HepG2 (cell line): ENCODE measurements around the gene SYNDIG1. TPM values are rescaled to one million over a fixed set of nuclear protein-coding genes. Genes with fewer than 3 reads are reported as not detected.
A peak's percentile ranks its signal among the peaks of the same experiment; 100 is the strongest.

ENCODE experiments used
- ATAC-seq: fragments of 200-7000 bp; cut with Tn5 transposase; 3 replicates; pipeline ENCODE4 v1.9.1; 2020; ENCODE audit warnings: mild to moderate bottlenecking, moderate library complexity
- BruUV-seq: library from RNA; stranded (reverse); fragments of 400-500 nt; replicated peaks from 2 replicates; lab custom pipeline; 2021; lab: Mats Ljungman, UMichigan
- CTCF ChIA-PET: fragments of 300-600 bp; formaldehyde crosslinking; extraction: SDS; loops from one replicate; lab custom pipeline; 2021; ENCODE audit warnings: low total read pairs, inconsistent platforms, low intra/inter-chr PET ratio; lab: Yijun Ruan, JAX
- POLR2A ChIA-PET: fragments of 350-600 bp; sonication (Branson Sonifier 250); formaldehyde crosslinking; loops from one replicate; lab custom pipeline; 2020; ENCODE audit warnings: antibody characterized with exemption, inconsistent platforms; lab: Yijun Ruan, JAX
- DNase-seq: peaks from one replicate; pipeline ENCODE4 v3.0.0-alpha.2; 2015; ENCODE audit warnings: low spot score
- FAIRE-seq: peaks from 3 replicates; lab custom pipeline; 2011; peaks lifted over from hg19 to GRCh38; lab: Jason Lieb, UNC
- H2AFZ ChIP-seq: one replicate; pipeline ENCODE4 v1.6.1; 2011; ENCODE audit warnings: low read length, inconsistent platforms
- H3K27ac ChIP-seq: fragments of 300-600 bp; 3 replicates; pipeline ENCODE4 v1.8.0; 2011; ENCODE audit warnings: mixed run types, mild to moderate bottlenecking, mixed read lengths, low read length, inconsistent platforms; ENCODE audit not compliant: insufficient read depth; ENCODE audit errors: extremely low read length
- H3K27me3 ChIP-seq, 2 experiments: fragments of 200-600 bp in 1 of 2; 2 replicates in 1 of 2; 3 replicates in 1 of 2; pipeline versions ENCODE4 v1.6.0 to v1.8.0; 2011; ENCODE audit warnings: low read length in 2 of 2, mild to moderate bottlenecking in 2 of 2, moderate library complexity in 2 of 2, inconsistent platforms in 1 of 2; ENCODE audit not compliant: insufficient read depth in 2 of 2, control insufficient read depth in 1 of 2
- H3K36me3 ChIP-seq, 2 experiments: fragments of 200-600 bp in 1 of 2; replicated peaks in 1 of 2; 2 replicates in 1 of 2; 3 replicates in 1 of 2; pipeline versions ENCODE4 v1.5.1 to v1.8.0; 2011; ENCODE audit warnings: low read length in 2 of 2, inconsistent platforms in 1 of 2; ENCODE audit not compliant: insufficient read depth in 2 of 2, control insufficient read depth in 1 of 2
- H3K4me1 ChIP-seq: 2 replicates; pipeline ENCODE4 v1.5.1; 2012; ENCODE audit warnings: low read length, inconsistent platforms; ENCODE audit not compliant: insufficient read depth
- H3K4me2 ChIP-seq: 2 replicates; pipeline ENCODE4 v1.6.0; 2011; ENCODE audit warnings: low read depth, low read length, inconsistent platforms
- H3K4me3 ChIP-seq, 3 experiments: fragments of 200-600 bp in 1 of 3; sonication (generic), shearing (Covaris generic) in 1 of 3; replicated peaks in 1 of 3; 2 replicates each; pipeline ENCODE4 v1.5.1; 2011 to 2016; ENCODE audit warnings: low read length in 3 of 3, inconsistent platforms in 2 of 3, low read depth in 2 of 3, mild to moderate bottlenecking in 2 of 3, control low read depth in 1 of 3, mixed read lengths in 1 of 3; ENCODE audit not compliant: insufficient read depth in 1 of 3
- H3K79me2 ChIP-seq: one replicate; pipeline ENCODE4 v1.6.1; 2011; ENCODE audit warnings: low read length, inconsistent platforms; ENCODE audit not compliant: insufficient read depth
- H3K9ac ChIP-seq: 2 replicates; pipeline ENCODE4 v1.6.0; 2011; ENCODE audit warnings: mild to moderate bottlenecking, low read depth, low read length, inconsistent platforms; ENCODE audit not compliant: insufficient read depth
- H3K9me3 ChIP-seq: 2 replicates; pipeline ENCODE4 v1.5.1; 2012; ENCODE audit warnings: mild to moderate bottlenecking, low read length
- H4K20me1 ChIP-seq: 2 replicates; pipeline ENCODE4 v1.6.0; 2011; ENCODE audit warnings: inconsistent platforms, mild to moderate bottlenecking, low read length, moderate library complexity; ENCODE audit not compliant: insufficient read depth
- ADNP ChIP-seq: sonication (generic); formaldehyde crosslinking; IDR thresholded peaks from 2 replicates; pipeline ENCODE4 v1.4.0; 2020; ENCODE audit warnings: missing genetic modification reagents
- BCL3 ChIP-seq: sonication (generic); formaldehyde crosslinking; IDR thresholded peaks from 2 replicates; pipeline ENCODE4 v1.5.1; 2020; ENCODE audit warnings: mild to moderate bottlenecking, missing genetic modification reagents, moderate library complexity
- CHD4 ChIP-seq: fragments of 200-600 bp; sonication (generic); IDR thresholded peaks from 2 replicates; pipeline ENCODE4 v1.7.0; 2017; ENCODE audit warnings: mild to moderate bottlenecking, low read length, borderline replicate concordance
- PCBP2 ChIP-seq: fragments of 200-400 bp; formaldehyde crosslinking; optimal IDR thresholded peaks from 2 replicates; pipeline ENCODE3; 2018; ENCODE audit warnings: low read length, low read depth; ENCODE audit not compliant: poor library complexity, severe bottlenecking
- TBL1XR1 ChIP-seq: fragments of 150-350 bp; IDR thresholded peaks from 2 replicates; pipeline ENCODE4 v1.6.1; 2014; ENCODE audit warnings: borderline replicate concordance, low read length; ENCODE audit not compliant: partially characterized antibody
- ZNF17 ChIP-seq: sonication (generic); formaldehyde crosslinking; IDR thresholded peaks from 2 replicates; pipeline ENCODE4 v1.5.0; 2020; ENCODE audit warnings: mild to moderate bottlenecking, missing genetic modification reagents
- ZNF350 ChIP-seq: sonication (generic); formaldehyde crosslinking; IDR thresholded peaks from 2 replicates; pipeline ENCODE4 v1.4.0; 2020; ENCODE audit warnings: mild to moderate bottlenecking, low read depth, missing genetic modification reagents, borderline replicate concordance
- ZNF605 ChIP-seq: sonication (generic); formaldehyde crosslinking; IDR thresholded peaks from 2 replicates; pipeline ENCODE4 v1.8.0; 2022; ENCODE audit warnings: mild to moderate bottlenecking, missing genetic modification reagents
- ZXDC ChIP-seq: sonication (generic); formaldehyde crosslinking; IDR thresholded peaks from 2 replicates; pipeline ENCODE4 v1.5.0; 2020; ENCODE audit warnings: mild to moderate bottlenecking, missing genetic modification reagents
- WGBS: methylation state at CpG from one replicate; pipeline ENCODE4 v1.1.6; 2017; ENCODE audit warnings: low lambda C conversion rate; 5-methylcytosine and 5-hydroxymethylcytosine counted together
- in situ Hi-C: cut with HindIII; loops from 2 replicates; pipeline ENCODE4 v1.10.0; 2017; ENCODE audit warnings: low pct_unique_long_range_greater_than_20kb; ENCODE audit not compliant: extremely low pct_ligation_motif_present
- intact Hi-C: fragments of 100-400 bp; cut with micrococcal nuclease; formaldehyde crosslinking; loops from one replicate; pipeline ENCODE4 v1.10.0; 2022; ENCODE audit not compliant: unreplicated experiment
- polyA plus RNA-seq, 8 experiments: library from polyadenylated mRNA; depleted of rRNA in 3 of 8; stranded (reverse) in 7 of 8; unstranded in 1 of 8; fragments of >200 nt; fragmentation: Illumina TruSeq in 4 of 8; extraction: Trizol in 4 of 8; gene quantifications; 2 replicates each; pipeline versions ENCODE4 v1.2.1 to v1.2.3, GENCODE V29; 2011 to 2016; ENCODE audit warnings: low read depth in 4 of 8, missing spikeins in 1 of 8, mixed read lengths in 1 of 8; ENCODE audit not compliant: insufficient read depth in 1 of 8
- total RNA-seq, 5 experiments: library from RNA; depleted of rRNA; stranded (reverse); fragments of >200 nt; fragmentation: Illumina TruSeq; extraction: Trizol; gene quantifications; 2 replicates each; pipeline ENCODE4 v1.2.3, GENCODE V29; 2016; ENCODE audit warnings: low read depth in 1 of 5
- TF ChIP-seq, protein P1 (sequence below): IDR thresholded peaks from 2 replicates; pipeline ENCODE4 v1.6.1; 2016
- TF ChIP-seq, protein P2 (sequence below): sonication (generic); formaldehyde crosslinking; IDR thresholded peaks from 2 replicates; pipeline ENCODE4 v1.5.0; 2020; ENCODE audit warnings: missing genetic modification reagents

The SYNDIG1 gene
- total and polyA plus RNA-seq, 2 of the 13 experiments (the other 11 are each of a cell fraction or from before 2014, with no cell fraction given): not detected

DNA sequence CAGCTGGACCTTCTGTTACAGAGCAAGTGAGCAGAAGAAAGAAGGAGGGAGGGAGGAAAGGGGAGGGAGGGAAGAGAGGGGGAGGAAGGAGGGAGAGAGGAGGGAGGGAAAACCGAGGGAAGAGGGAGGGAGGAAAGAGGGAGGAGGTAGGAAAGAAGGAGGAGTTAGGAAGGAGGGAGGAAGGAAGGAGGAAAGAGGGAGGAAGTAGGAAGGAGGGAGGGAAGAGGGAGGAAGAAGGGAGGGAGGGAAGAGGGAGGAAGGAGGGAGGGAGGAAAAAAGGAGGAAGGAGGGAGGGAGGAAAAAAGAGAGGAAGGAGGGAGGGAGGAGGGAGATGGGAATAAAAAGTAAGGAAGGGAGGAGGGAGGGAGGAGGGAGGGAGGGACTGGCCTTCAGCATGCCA, 191.8 kb downstream of the SYNDIG1 start:
- Histone ChIP-seq H3K4me2 (no peak overlapping the region), H3K79me2 (no peaks in the 10 kb centered on the region), H3K9ac (no peak overlapping the region), H3K4me1 (no peaks in the 10 kb centered on the region), H3K9me3 (no peaks in the 10 kb centered on the region), H3K27ac (no peak overlapping the region), H3K36me3 (no peaks in the 10 kb centered on the region)
- intact Hi-C loops: no loop called here
- in situ Hi-C loops: no loop called here
- POLR2A ChIA-PET: no interaction called here
- WGBS: 0% methylated on average over 1 of the region's 1 CpG
- CTCF ChIA-PET: no interaction called here
- no TSS peak for BruUV-seq
- TF ChIP-seq PCBP2 (peak; percentile 98), CHD4 (no peak), TBL1XR1 (no peak), ADNP (CRISPR knock-in tag) (no peak), ZNF17 (CRISPR knock-in tag) (no peak)
- TF ChIP-seq, all 625 proteins: peak for 1
- no peaks in the 10 kb centered on the region; the same call in 1 of the 2 replicates for H4K20me1 ChIP-seq
- no peak overlapping the region for H2AFZ ChIP-seq
- no peak for FAIRE-seq
- H3K27me3 ChIP-seq: peaks cover 21 to 74% of the 10 kb centered on the region in 2 experiments; a peak in 3 of 5 replicates
- H3K4me3 ChIP-seq: no peak overlapping the region
- DNase-seq: no peak
- no peak for ATAC-seq

DNA sequence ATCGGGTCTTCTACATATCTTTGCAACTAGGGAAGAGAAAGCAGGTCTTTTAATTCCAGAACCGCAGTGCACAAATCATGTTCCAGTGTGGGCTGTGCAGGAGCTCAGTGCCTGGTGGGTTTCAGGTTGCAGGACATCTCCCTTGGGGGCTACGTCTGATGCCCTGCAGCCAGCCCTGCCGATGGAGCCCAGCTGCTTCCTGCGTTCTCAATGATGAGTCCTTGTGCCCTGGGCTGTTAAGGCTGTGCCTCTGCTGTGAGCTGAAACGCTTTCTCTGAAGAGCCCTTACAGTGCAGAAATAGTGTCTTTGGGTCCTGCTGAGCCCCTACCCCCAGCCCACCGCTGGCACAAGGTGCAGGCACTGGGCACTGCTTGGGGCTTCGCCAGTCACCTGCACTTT, 192.9 kb downstream of the SYNDIG1 start:
- no peak overlapping the region for H3K4me3 ChIP-seq
- H3K79me2 ChIP-seq: no peaks in the 10 kb centered on the region
- ATAC-seq (no peak), DNase-seq (no peak), FAIRE-seq (no peak)
- no peaks in the 10 kb centered on the region for H3K4me1 ChIP-seq
- H4K20me1 ChIP-seq: no peaks in the 10 kb centered on the region; the same call in 1 of the 2 replicates
- no TSS peak for BruUV-seq
- ChIA-PET CTCF (no interaction called here), POLR2A (no interaction called here)
- no peak overlapping the region for H3K27ac ChIP-seq
- H3K36me3 ChIP-seq: no peaks in the 10 kb centered on the region
- H2AFZ ChIP-seq: no peak overlapping the region
- intact Hi-C loops (no loop called here), in situ Hi-C loops (no loop called here)
- no peak overlapping the region for H3K9ac ChIP-seq
- no peaks in the 10 kb centered on the region for H3K9me3 ChIP-seq
- 14% methylated on average over 8 of the region's 8 CpGs for WGBS
- no peak overlapping the region for H3K4me2 ChIP-seq
- H3K27me3 ChIP-seq: peaks cover 20 to 69% of the 10 kb centered on the region in 2 experiments; a peak in 3 of 5 replicates
- no peak for TF ChIP-seq ZNF605
- TF ChIP-seq ZXDC (CRISPR knock-in tag): no peak
- TF ChIP-seq, protein P1, sequence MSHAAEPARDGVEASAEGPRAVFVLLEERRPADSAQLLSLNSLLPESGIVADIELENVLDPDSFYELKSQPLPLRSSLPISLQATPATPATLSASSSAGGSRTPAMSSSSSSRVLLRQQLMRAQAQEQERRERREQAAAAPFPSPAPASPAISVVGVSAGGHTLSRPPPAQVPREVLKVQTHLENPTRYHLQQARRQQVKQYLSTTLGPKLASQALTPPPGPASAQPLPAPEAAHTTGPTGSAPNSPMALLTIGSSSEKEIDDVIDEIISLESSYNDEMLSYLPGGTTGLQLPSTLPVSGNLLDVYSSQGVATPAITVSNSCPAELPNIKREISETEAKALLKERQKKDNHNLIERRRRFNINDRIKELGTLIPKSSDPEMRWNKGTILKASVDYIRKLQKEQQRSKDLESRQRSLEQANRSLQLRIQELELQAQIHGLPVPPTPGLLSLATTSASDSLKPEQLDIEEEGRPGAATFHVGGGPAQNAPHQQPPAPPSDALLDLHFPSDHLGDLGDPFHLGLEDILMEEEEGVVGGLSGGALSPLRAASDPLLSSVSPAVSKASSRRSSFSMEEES (CRISPR knock-in tag): no peak
- no peak for TF ChIP-seq ZNF350 (CRISPR knock-in tag)
- TF ChIP-seq, protein P2, sequence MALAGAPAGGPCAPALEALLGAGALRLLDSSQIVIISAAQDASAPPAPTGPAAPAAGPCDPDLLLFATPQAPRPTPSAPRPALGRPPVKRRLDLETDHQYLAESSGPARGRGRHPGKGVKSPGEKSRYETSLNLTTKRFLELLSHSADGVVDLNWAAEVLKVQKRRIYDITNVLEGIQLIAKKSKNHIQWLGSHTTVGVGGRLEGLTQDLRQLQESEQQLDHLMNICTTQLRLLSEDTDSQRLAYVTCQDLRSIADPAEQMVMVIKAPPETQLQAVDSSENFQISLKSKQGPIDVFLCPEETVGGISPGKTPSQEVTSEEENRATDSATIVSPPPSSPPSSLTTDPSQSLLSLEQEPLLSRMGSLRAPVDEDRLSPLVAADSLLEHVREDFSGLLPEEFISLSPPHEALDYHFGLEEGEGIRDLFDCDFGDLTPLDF (CRISPR knock-in tag): no peak
- no peak for TF ChIP-seq BCL3
